Fibroblast of upper back skin (primary cell): Measurements from ENCODE around the gene SHC4.

Source experiments
- DNase-seq: peaks from one replicate; pipeline ENCODE4 v3.0.0-alpha.2; 2013

SHC4 gene

GRCh38 chr15:48832648-48833047 is 131.1 kb downstream of the SHC4 start:
- DNase-seq: no peak

- no peak for DNase-seq
Measured at GRCh38 chr15:48828906-48829305, 134.8 kb downstream of the SHC4 start.

GRCh38 chr15:48828471-48828870 is 135.2 kb downstream of the SHC4 start:
- DNase-seq: no peak

- no peak for DNase-seq
Measured at GRCh38 chr15:48825075-48825474, 138.6 kb downstream of the SHC4 start.

GRCh38 chr15:48823706-48824105 is 140.0 kb downstream of the SHC4 start:
- DNase-seq: no peak

DNA sequence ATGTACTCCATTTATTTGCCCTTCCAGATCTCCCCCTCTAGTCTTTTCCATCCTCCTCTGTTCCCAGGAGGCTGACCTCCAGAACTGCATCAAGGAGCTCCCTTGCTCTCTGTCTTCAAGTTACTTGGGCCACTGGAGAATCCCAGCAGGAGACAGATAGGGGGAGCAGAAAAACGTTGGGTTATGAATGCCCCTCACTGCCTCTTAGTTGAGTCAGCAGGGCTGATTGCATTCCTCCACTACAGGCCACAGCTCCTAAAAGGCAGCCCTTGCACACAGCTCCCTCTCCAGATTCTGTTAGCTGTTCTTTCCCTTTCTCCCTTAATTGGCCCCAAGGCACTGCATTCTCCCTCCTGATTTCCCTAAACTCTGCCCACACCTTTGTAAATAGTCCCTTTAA is 140.5 kb downstream of the SHC4 start:
- DNase-seq: peak; percentile 71

- DNase-seq: no peak
Measured at GRCh38 chr15:48814286-48814685, 149.4 kb downstream of the SHC4 start.

GRCh38 chr15:48811325-48811958 is 152.3 kb downstream of the SHC4 start:
- DNase-seq: no peak

- DNase-seq: peak; percentile 100
Measured at GRCh38 chr15:48810414-48811324, 153.1 kb downstream of the SHC4 start, which contains the start of gene CEP152. Gene CEP152 (minus strand): TSS chr15:48811069. CDS start chr15:48805649, 5,420 bp downstream.

- peak; percentile 48 for DNase-seq
Measured at GRCh38 chr15:48806151-48806550, 157.6 kb downstream of the SHC4 start.

GRCh38 chr15:48805591-48805990 is 158.1 kb downstream of the SHC4 start:
- DNase-seq: no peak

DNA sequence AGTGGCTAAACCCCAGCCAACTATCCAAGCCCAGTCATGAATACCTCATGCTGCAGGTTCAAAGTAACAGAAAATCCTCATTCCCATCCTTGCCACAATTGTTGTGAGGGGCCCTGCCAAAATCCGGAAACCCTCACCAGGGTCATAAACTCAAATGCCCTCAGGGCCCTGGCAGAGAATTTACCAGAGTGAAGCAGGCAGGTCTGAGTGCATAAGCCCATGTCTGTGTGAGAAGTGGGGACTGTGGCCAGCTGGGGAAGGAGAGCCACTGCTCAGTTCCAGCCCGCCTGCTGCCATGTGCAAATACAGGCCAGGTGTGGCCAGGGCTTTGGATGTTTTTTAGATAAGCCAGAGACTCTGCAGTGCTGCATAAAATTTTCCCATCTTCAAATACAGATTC is 159.8 kb downstream of the SHC4 start:
- no peak for DNase-seq

GRCh38 chr15:48802867-48803266 is 160.9 kb downstream of the SHC4 start:
- peak; percentile 93 for DNase-seq

GRCh38 chr15:48802257-48802656 is 161.5 kb downstream of the SHC4 start:
- no peak for DNase-seq

DNA sequence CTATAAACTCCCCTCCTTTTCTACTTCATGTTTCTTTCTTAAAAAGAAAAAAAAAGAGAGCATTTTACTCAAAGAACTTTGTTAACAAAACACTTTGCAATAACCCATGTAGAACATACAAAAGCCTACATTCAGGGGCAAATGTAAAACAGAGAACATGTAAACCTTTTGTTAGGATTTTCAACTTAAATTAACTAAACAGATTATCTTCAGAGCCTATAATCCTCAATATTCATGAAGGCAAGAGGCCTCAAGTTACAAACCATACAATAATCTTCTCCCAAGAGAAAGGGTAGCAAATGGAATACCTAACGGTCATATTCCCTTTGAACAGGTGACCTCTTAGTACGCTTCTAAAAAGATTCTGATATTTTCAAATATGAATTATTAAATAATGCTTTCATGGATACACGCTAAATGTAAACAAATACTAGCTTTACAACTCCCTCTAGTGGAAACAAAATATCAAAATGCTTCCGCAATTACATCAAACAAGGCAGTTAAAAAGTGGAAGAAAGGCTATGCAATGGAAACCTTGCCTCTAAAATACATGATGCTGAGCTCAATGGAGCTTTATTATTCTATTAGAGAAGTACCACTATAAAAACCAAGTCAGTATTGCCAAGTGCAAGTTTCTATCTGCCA is 162.8 kb downstream of the SHC4 start:
- DNase-seq: peak; percentile 53

GRCh38 chr15:48800245-48800644 is 163.5 kb downstream of the SHC4 start:
- DNase-seq: no peak

GRCh38 chr15:48798319-48798718 is 165.4 kb downstream of the SHC4 start:
- no peak for DNase-seq

DNA sequence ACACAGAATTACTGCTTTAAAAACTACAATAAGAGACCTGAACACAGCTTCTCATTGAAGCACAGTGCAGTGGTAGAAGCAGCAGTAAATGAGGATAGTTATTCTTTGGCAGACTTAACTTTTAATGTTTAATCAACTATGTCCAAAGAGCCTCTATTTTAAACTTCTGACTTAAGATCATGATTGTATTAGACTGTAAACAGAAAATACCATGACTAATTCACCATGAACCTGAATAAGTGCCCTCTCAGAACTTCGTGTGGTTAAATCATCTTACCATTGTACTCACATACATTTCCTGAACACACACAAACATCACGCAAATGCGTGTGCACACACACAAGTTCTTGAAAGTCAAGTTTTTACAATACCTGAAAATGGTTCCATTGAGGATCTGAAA is 166.8 kb downstream of the SHC4 start:
- no peak for DNase-seq

GRCh38 chr15:48796521-48796920 is 167.2 kb downstream of the SHC4 start:
- DNase-seq: no peak

DNA sequence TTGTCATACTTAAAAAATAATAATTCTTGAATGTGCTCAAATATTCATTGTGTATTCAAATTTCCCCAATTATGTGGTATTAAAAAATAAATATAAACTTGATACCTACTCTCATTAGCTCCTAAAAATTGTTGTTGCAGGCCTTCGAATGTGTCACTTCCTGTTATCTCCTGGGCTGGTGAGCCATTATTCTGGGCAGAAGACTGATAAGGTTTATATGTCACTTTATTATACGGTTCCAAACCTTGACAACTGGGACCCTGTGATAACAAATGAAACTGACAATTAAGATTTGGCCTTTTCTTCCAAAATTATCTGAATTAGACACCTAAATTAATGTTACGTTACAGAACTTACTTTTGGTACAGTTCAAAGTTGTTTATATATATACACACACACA is 167.8 kb downstream of the SHC4 start:
- DNase-seq: no peak

GRCh38 chr15:48794697-48795134 is 169.0 kb downstream of the SHC4 start:
- peak; percentile 18 for DNase-seq

DNA sequence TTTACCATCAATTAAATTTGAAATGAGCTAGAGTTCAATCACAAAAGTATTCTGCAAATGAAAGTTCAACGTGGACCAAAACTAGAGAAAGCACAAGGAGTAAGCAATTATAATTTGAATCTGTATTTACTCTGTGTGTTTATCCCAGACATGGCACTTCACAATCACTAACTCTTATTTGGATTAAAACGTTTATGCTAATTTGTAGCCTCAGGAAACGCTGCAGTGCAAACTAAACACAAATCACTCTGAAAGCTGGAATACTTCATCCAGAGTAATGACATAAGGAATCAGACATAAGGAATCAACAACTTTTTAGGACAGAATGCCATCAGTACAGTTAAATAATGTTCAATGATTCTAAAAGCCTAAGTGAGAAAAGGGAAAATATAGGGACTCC is 171.3 kb downstream of the SHC4 start:
- DNase-seq: no peak

DNA sequence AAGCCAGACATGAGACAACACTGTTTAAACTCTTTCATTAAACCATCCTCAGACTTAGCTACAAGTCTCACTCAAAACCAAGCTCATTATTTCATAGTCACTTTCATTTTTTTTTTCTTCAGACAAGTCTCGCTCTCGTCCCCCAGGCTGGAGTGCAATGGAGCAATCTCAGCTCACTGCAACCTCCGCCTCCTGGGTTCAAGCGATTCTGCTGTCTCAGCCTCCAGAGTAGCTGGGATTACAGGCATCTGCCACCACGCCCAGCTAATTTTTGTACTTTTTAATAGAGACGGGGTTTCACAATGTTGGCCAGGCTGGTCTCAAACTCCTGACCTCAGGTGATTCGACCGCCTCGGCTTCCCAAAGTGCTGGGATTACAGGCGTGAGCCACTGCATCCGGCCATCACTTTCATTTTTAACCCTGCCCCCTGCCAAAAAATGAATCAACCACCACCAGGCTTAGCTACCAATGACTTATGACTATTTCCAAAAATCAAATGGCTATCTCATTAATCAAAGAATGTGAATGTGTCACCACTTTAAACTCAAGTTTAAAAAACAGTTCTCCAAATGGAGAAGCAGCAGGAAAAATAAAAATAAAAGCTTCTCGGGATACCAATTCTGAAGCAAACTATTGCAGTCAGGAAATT is 173.1 kb downstream of the SHC4 start:
- DNase-seq: peak; percentile 20
